Astrocyte of the spinal cord (primary cell): ENCODE data around the gene PTPRF.

ENCODE experiments used
- DNase-seq: peaks from one replicate; pipeline ENCODE4 v3.0.0; 2011; ENCODE audit warnings: low read depth, low spot score
- H3K4me3 ChIP-seq: 2 replicates; pipeline ENCODE4 v1.5.1; 2011; ENCODE audit warnings: low read depth, mild to moderate bottlenecking, low read length, moderate library complexity
- CTCF ChIP-seq: IDR thresholded peaks from 2 replicates; pipeline ENCODE4 v1.5.1; 2012; ENCODE audit warnings: low read depth, mild to moderate bottlenecking, low read length, inconsistent platforms
- in situ Hi-C: cut with HindIII; loops from 2 replicates; pipeline ENCODE4 v1.10.0; 2017; ENCODE audit warnings: low sequenced_read_pairs

The PTPRF gene

DNA sequence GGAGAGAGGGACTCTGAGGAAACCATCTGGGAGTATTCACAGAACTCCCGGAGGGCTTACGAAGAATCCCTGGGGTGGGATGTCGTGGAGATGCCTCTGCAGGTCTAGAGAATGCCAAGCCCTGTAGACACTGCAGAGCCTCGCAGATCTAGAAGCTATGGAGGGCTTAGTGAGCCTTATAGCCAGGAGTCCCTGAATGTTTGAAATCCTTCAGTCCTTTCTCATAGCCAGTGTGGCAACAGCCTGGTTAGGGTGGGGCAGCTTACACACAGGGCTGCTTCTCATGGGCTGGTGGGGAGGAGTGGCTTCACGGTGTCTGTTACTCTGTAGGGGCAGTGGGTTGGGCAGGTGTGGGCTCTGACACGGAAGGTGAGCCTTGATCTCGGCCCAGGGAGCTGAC is 75.1 kb downstream of the PTPRF start:
- in situ Hi-C loops, result no loop called here
- H3K4me3 ChIP-seq, result no peak overlapping the region
- no peak for TF ChIP-seq CTCF
- DNase-seq, result no peak

DNA sequence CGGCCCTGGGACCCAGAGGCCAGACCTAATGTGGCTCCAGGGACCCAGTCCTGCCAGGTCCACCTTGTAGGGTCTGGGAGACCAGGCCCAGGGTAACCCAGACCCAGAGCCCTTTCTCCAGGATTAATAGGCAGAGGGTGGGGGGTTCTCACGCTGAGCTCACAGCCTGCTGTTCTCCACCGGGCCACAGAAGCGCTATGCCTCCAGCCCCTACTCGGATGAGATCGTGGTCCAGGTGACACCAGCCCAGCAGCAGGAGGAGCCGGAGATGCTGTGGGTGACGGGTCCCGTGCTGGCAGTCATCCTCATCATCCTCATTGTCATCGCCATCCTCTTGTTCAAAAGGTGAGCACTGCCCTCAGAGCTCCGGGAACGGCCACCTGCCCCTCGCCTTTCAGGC is 75.9 kb downstream of the PTPRF start:
- in situ Hi-C loops, result no loop called here
- no peak overlapping the region for H3K4me3 ChIP-seq
- no peak for DNase-seq
- no peak for TF ChIP-seq CTCF

GRCh38 chr1:43608827-43609226 is 78.1 kb downstream of the PTPRF start:
- in situ Hi-C loops, result no loop called here
- DNase-seq, result no peak
- no peak for TF ChIP-seq CTCF
- H3K4me3 ChIP-seq, result no peak overlapping the region

- in situ Hi-C loops, result no loop called here
- TF ChIP-seq CTCF, result no peak
- DNase-seq, result no peak
- no peak overlapping the region for H3K4me3 ChIP-seq
Observed at GRCh38 chr1:43610339-43610738, 79.7 kb downstream of the PTPRF start.

- in situ Hi-C loops, result no loop called here
- DNase-seq, result no peak
- TF ChIP-seq CTCF, result no peak
- H3K4me3 ChIP-seq, result no peak overlapping the region
Observed at GRCh38 chr1:43611950-43612349, 81.3 kb downstream of the PTPRF start.

- H3K4me3 ChIP-seq, result no peak overlapping the region
- in situ Hi-C loops, result no loop called here
- DNase-seq, result no peak
- TF ChIP-seq CTCF, result no peak
Observed at GRCh38 chr1:43612406-43612805, 81.7 kb downstream of the PTPRF start.
